ENCODE results near the gene ARHGAP20.

ARHGAP20 gene

DNA sequence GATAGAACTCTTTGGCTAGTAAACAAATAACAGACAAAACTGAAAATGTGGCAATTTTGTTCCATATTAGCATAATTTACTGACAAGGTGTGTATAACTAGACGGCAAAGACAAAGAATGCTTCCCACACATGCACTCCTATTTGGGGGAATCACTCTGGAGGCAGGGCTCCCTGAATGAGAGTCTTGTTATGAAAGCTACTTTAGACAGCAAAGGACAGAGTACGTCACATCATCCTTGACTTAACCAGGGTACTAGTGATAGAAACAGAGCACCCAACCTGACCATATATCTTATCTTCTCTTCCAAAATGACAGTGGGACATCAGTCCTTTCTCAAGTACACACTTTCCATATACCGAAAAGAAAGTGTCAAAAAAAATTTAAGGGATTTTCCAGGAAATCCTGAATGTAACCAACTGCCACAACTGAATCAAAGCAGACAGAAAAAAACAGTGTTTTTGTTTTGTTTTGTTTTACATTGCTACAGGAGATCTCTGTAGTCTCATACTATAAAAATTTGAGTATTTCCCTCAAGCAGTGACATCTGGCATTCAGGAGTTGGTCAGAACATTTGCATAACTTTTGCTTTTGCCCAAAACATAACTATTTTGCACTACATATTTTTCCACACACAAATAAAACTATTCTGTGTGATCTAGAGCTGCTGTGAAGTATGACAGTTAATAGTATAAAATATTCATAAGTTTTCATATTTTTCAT is 98.9 kb downstream of the ARHGAP20 start:
- Histone ChIP-seq H3K27ac (ENCODE audit: low read depth, low read length) (no peak overlapping the region), H3K27me3 (ENCODE audit: control insufficient read depth, insufficient read depth, low read length) (no peaks in the 10 kb centered on the region), H3K36me3 (ENCODE audit: control insufficient read depth, insufficient read depth, low read length) (no peaks in the 10 kb centered on the region), H3K9ac (ENCODE audit: low read depth, low read length) (no peak overlapping the region), H3K9me3 (ENCODE audit: control insufficient read depth, insufficient read depth, low read length) (no peaks in the 10 kb centered on the region), H3K4me1 (ENCODE audit: control insufficient read depth, insufficient read depth, low read length) (no peaks in the 10 kb centered on the region), H3K4me3 (ENCODE audit: low read depth, low read length) (no peak overlapping the region)

DNA sequence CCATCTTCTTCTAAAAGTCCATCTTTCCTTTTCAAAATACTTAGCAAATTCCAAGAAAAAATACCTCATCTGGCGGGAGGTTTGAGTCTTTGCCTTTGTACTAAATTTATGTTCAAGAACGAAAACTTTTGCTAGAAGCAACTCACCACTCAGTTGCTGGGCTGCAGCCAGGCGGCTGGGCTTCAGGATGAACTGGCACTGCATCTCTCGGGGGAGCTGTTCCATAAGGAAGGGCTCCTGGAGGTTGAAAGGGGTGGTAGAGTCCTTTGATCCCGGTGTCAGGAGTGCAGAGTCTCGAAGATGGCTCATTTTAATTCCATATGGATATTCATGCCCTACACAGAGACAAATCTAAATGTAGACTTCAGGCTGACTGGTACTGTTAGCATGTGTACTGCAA is 105.8 kb downstream of the ARHGAP20 start:
- Histone ChIP-seq H3K4me1 (ENCODE audit: control insufficient read depth, insufficient read depth, low read length) (no peaks in the 10 kb centered on the region), H3K4me3 (ENCODE audit: low read depth, low read length) (no peak overlapping the region), H3K36me3 (ENCODE audit: control insufficient read depth, insufficient read depth, low read length) (no peaks in the 10 kb centered on the region), H3K27me3 (ENCODE audit: control insufficient read depth, insufficient read depth, low read length) (no peaks in the 10 kb centered on the region), H3K9ac (ENCODE audit: low read depth, low read length) (no peak overlapping the region), H3K9me3 (ENCODE audit: control insufficient read depth, insufficient read depth, low read length) (no peaks in the 10 kb centered on the region), H3K27ac (ENCODE audit: low read depth, low read length) (no peak overlapping the region)

DNA sequence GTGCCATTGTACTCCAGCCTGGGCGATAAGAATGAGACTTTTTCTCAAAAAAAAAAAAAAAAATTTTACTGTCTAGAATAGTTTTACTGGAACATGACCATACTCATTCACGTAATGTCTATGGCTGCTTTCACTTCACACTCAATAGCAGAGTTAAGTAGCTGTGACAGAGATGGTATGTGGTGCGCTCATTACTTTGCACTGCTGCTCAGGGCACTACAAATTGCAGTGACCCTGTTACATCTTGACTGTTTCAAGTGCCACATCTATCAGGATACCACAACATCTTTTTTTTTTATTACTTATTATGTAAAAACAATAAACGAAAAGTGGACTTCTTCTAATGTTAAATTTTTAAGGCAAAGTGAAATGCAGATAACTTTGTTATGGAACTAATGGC is 110.3 kb downstream of the ARHGAP20 start:
- no peak overlapping the region for H3K4me3 ChIP-seq (ENCODE audit: low read depth, low read length)
- no peaks in the 10 kb centered on the region for H3K4me1 ChIP-seq (ENCODE audit: control insufficient read depth, insufficient read depth, low read length)
- H3K27me3 ChIP-seq (ENCODE audit: control insufficient read depth, insufficient read depth, low read length) = no peaks in the 10 kb centered on the region
- no peaks in the 10 kb centered on the region for H3K36me3 ChIP-seq (ENCODE audit: control insufficient read depth, insufficient read depth, low read length)
- no peak overlapping the region for H3K9ac ChIP-seq (ENCODE audit: low read depth, low read length)
- H3K9me3 ChIP-seq (ENCODE audit: control insufficient read depth, insufficient read depth, low read length) = 0 out of 2 replicates have a peak, but pooled peaks cover 5% of the 10 kb centered on the region
- no peak overlapping the region for H3K27ac ChIP-seq (ENCODE audit: low read depth, low read length)

DNA sequence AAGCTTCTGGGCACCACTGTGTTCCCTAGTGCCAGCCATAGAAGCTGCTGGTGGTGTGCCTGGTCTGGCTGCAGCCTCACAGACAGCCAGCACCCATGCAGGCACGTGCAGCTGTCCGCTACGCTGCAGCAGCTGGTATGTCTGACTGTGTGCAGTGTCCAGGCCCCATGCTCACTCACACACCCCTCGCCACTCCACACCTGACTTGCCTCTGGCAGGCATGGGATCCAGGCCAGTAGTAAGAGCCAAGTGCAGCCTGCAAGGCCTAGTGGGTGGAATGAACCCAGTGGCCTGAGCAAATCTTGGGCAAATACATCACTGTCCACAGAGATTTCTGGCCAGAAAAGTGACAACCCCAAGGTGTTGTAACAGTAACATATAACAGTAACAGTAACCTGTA is 111.9 kb downstream of the ARHGAP20 start:
- Histone ChIP-seq H3K9ac (ENCODE audit: low read depth, low read length) (no peak overlapping the region), H3K4me1 (ENCODE audit: control insufficient read depth, insufficient read depth, low read length) (no peaks in the 10 kb centered on the region), H3K36me3 (ENCODE audit: control insufficient read depth, insufficient read depth, low read length) (no peaks in the 10 kb centered on the region), H3K27ac (ENCODE audit: low read depth, low read length) (no peak overlapping the region), H3K27me3 (ENCODE audit: control insufficient read depth, insufficient read depth, low read length) (no peaks in the 10 kb centered on the region), H3K9me3 (ENCODE audit: control insufficient read depth, insufficient read depth, low read length) (0 out of 2 replicates have a peak, but pooled peaks cover 5% of the 10 kb centered on the region), H3K4me3 (ENCODE audit: low read depth, low read length) (no peak overlapping the region)

DNA sequence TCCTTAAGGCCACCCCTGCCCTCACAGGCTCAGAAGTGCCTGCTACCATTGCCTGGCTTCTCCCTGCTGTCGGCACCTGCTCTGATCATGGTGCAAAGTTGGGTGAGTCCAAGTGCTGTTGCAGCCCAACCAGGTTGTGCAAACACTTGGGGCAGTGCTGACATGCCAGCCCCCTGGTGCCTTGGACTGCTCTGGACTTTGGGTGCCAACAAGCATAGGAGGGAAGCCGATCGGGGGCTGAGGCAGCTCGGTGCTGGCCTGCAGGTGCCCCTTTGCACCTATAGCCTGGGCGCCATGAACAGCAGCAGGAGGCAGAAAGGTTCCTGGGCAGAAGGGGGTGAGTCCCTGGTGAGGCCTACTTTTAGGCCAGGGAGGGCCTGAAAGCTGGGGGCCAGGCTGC is 113.0 kb downstream of the ARHGAP20 start:
- H3K27me3 ChIP-seq (ENCODE audit: control insufficient read depth, insufficient read depth, low read length) = no peaks in the 10 kb centered on the region
- H3K9me3 ChIP-seq (ENCODE audit: control insufficient read depth, insufficient read depth, low read length) = 0 out of 2 replicates have a peak, but pooled peaks cover 5% of the 10 kb centered on the region
- no peaks in the 10 kb centered on the region for H3K36me3 ChIP-seq (ENCODE audit: control insufficient read depth, insufficient read depth, low read length)
- no peaks in the 10 kb centered on the region for H3K4me1 ChIP-seq (ENCODE audit: control insufficient read depth, insufficient read depth, low read length)
- no peak overlapping the region for H3K4me3 ChIP-seq (ENCODE audit: low read depth, low read length)
- H3K27ac ChIP-seq (ENCODE audit: low read depth, low read length) = no peak overlapping the region
- H3K9ac ChIP-seq (ENCODE audit: low read depth, low read length) = no peak overlapping the region

DNA sequence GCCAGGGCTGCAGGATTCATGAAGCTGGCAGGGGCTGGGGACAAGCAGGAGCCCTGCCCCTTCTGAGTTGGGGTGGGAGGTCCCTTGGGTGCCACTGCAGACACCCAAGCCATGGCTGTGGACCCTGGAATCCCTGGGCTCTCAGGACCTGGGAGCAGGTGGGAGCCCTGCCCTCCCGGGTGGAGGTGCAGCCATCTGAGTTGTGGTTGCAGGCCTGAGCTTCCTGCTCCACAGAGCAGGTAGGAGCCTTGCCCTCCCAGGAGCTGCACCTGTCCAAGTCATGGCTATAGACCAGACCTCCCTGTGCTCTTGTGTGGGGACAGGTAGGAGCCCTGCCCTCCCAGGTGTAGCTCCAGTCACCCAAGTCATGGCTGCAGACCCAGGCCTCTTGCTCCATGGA is 113.5 kb downstream of the ARHGAP20 start:
- H3K27ac ChIP-seq (ENCODE audit: low read depth, low read length) = no peak overlapping the region
- no peaks in the 10 kb centered on the region for H3K27me3 ChIP-seq (ENCODE audit: control insufficient read depth, insufficient read depth, low read length)
- no peaks in the 10 kb centered on the region for H3K4me1 ChIP-seq (ENCODE audit: control insufficient read depth, insufficient read depth, low read length)
- no peak overlapping the region for H3K9ac ChIP-seq (ENCODE audit: low read depth, low read length)
- H3K9me3 ChIP-seq (ENCODE audit: control insufficient read depth, insufficient read depth, low read length) = 0 out of 2 replicates have a peak, but pooled peaks cover 5% of the 10 kb centered on the region
- no peaks in the 10 kb centered on the region for H3K36me3 ChIP-seq (ENCODE audit: control insufficient read depth, insufficient read depth, low read length)
- H3K4me3 ChIP-seq (ENCODE audit: low read depth, low read length) = no peak overlapping the region

DNA sequence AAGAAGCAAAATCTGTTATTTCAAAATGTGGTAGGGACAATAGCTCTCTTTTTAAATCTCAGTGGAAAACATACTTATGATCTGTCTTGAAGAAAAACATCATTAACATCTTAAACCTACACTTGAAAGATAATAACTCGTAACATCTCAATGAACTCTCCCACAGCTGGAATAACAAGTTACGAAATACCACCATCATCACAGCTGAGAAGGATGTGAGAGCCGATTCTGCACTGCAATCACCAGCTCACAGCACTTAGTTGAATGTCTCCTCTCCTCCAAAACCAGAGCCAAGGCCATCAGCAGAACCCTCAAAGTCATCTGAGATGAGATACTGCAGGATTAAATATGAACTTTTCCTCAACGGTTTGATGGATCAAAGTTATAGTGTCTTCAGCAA is 124.3 kb downstream of the ARHGAP20 start:
- H3K27ac ChIP-seq (ENCODE audit: low read depth, low read length) = no peak overlapping the region
- no peaks in the 10 kb centered on the region for H3K27me3 ChIP-seq (ENCODE audit: control insufficient read depth, insufficient read depth, low read length)
- no peak overlapping the region for H3K9ac ChIP-seq (ENCODE audit: low read depth, low read length)
- H3K36me3 ChIP-seq (ENCODE audit: control insufficient read depth, insufficient read depth, low read length) = no peaks in the 10 kb centered on the region
- no peaks in the 10 kb centered on the region for H3K4me1 ChIP-seq (ENCODE audit: control insufficient read depth, insufficient read depth, low read length)
- H3K9me3 ChIP-seq (ENCODE audit: control insufficient read depth, insufficient read depth, low read length) = no peaks in the 10 kb centered on the region
- no peak overlapping the region for H3K4me3 ChIP-seq (ENCODE audit: low read depth, low read length)

DNA sequence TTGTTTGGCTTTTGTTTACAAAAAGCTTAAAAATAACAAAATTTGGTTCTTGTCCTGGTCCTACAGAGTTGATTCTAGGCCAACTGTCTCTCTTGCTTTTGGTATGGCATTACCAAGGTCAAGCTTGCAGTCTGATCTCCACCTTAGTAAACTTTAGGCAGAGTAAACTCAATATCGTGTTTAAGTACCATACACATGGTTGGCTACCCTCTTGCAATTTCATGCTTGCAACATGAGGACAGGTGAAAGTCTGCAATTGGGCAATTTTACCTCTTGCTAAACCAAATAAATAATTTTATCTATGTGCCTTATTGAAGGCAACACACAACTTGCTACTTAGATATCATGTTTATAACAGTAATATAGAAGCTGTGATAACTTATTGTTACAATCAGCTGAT is 125.1 kb downstream of the ARHGAP20 start:
- H3K9ac ChIP-seq (ENCODE audit: low read depth, low read length) = no peak overlapping the region
- H3K27ac ChIP-seq (ENCODE audit: low read depth, low read length) = no peak overlapping the region
- H3K4me1 ChIP-seq (ENCODE audit: control insufficient read depth, insufficient read depth, low read length) = no peaks in the 10 kb centered on the region
- H3K27me3 ChIP-seq (ENCODE audit: control insufficient read depth, insufficient read depth, low read length) = no peaks in the 10 kb centered on the region
- H3K4me3 ChIP-seq (ENCODE audit: low read depth, low read length) = no peak overlapping the region
- no peaks in the 10 kb centered on the region for H3K9me3 ChIP-seq (ENCODE audit: control insufficient read depth, insufficient read depth, low read length)
- no peaks in the 10 kb centered on the region for H3K36me3 ChIP-seq (ENCODE audit: control insufficient read depth, insufficient read depth, low read length)

DNA sequence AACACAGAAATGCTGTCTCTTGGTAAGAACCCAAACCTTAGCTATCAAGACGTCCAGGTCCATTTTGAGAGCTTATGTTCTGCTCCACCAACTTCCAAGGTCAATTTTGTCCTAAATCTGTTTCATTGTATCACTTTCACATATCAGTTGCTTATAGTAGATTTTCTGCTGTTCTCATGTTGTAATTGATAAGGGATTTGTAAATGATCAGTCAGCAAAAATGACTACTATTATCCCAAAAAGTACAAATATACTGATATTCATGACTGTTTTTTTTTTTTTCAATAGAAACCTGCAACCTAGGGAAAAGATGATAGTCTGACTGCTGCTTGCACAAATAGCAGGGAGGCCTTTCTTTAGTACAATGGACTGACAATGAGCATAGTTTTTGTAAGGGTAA is 128.1 kb downstream of the ARHGAP20 start:
- H3K27me3 ChIP-seq (ENCODE audit: control insufficient read depth, insufficient read depth, low read length) = no peaks in the 10 kb centered on the region
- H3K4me3 ChIP-seq (ENCODE audit: low read depth, low read length) = no peak overlapping the region
- H3K9ac ChIP-seq (ENCODE audit: low read depth, low read length) = no peak overlapping the region
- no peaks in the 10 kb centered on the region for H3K4me1 ChIP-seq (ENCODE audit: control insufficient read depth, insufficient read depth, low read length)
- no peaks in the 10 kb centered on the region for H3K9me3 ChIP-seq (ENCODE audit: control insufficient read depth, insufficient read depth, low read length)
- H3K36me3 ChIP-seq (ENCODE audit: control insufficient read depth, insufficient read depth, low read length) = no peaks in the 10 kb centered on the region
- no peak overlapping the region for H3K27ac ChIP-seq (ENCODE audit: low read depth, low read length)

DNA sequence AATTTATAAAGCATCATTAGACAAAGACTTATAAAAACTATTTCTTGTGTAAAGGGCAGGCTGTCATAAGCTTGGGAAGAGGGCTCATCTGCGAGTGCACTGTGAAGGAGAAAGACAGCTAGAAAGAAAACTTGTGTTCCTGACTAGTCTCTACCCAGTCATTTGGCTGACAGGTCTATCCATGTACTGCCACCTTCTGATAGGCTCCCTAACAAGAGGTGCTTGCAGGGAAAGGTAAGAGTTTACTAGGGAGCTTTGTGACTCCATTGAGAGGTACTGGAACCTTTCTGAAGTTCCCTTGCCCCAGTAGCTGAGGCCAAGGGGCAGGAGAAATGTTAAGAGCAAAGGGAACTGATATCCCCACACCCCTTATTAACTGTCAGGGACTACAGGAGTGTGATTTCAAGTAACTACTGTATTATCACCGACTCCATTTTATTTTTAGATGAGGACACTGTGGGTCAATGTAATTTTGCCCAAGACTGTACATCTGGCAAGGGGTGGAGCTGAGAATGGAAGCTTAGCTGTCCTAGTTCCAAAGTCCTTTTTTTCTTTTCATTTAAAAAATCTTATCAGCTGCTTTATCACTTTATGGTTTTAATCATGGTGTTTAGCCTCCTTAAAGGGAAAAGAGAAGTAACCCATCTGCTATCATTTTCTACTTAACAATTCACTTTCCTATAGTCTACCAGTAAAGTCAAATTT is 129.4 kb downstream of the ARHGAP20 start:
- no peaks in the 10 kb centered on the region for H3K9me3 ChIP-seq (ENCODE audit: control insufficient read depth, insufficient read depth, low read length)
- H3K4me3 ChIP-seq (ENCODE audit: low read depth, low read length) = no peak overlapping the region
- no peak overlapping the region for H3K9ac ChIP-seq (ENCODE audit: low read depth, low read length)
- no peaks in the 10 kb centered on the region for H3K36me3 ChIP-seq (ENCODE audit: control insufficient read depth, insufficient read depth, low read length)
- H3K27ac ChIP-seq (ENCODE audit: low read depth, low read length) = no peak overlapping the region
- H3K27me3 ChIP-seq (ENCODE audit: control insufficient read depth, insufficient read depth, low read length) = no peaks in the 10 kb centered on the region
- no peaks in the 10 kb centered on the region for H3K4me1 ChIP-seq (ENCODE audit: control insufficient read depth, insufficient read depth, low read length)

DNA sequence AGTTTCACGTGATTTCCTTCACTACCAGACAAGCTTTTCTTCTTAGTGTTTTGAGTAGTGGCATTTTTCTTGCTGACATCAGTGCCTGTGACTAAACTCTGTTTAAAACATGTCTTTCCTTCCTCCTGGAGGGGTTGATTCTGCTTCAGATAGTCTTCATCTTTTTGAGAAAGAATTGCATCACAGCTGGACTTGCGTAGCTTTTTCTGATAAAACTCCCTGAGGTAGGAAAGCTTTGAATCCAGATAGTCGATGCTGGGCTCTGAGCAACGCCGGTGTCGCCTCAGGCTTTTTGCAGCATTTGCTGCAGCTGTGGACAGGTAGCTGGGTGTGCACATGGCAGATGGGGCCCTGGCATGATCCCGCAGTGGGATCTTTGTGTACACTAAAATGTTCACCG is 131.7 kb downstream of the ARHGAP20 start:
- Histone ChIP-seq H3K27ac (ENCODE audit: low read depth, low read length) (no peak overlapping the region), H3K36me3 (ENCODE audit: control insufficient read depth, insufficient read depth, low read length) (no peaks in the 10 kb centered on the region), H3K27me3 (ENCODE audit: control insufficient read depth, insufficient read depth, low read length) (no peaks in the 10 kb centered on the region), H3K4me3 (ENCODE audit: low read depth, low read length) (no peak overlapping the region), H3K9me3 (ENCODE audit: control insufficient read depth, insufficient read depth, low read length) (no peaks in the 10 kb centered on the region), H3K4me1 (ENCODE audit: control insufficient read depth, insufficient read depth, low read length) (no peaks in the 10 kb centered on the region), H3K9ac (ENCODE audit: low read depth, low read length) (no peak overlapping the region)
